SKM-1 (cell line): ENCODE measurements around the gene ZNF277.
"Not testable (repeated sequence)": the region's sequence is repeated elsewhere in the genome, so short reads cannot be mapped to it uniquely, and the experiment has no call there.

Experiments
- DNase-seq: peaks from one replicate; lab custom pipeline; 2025; ENCODE audit not compliant: unreplicated experiment; lab: John Stamatoyannopoulos, UW

ZNF277 gene

GRCh38 chr7:112207765-112208164 is 1.3 kb downstream of the ZNF277 start:
- no peak for DNase-seq

GRCh38 chr7:112211348-112211907 is 4.9 kb downstream of the ZNF277 start:
- no peak for DNase-seq

- DNase-seq, result no peak
Measured at GRCh38 chr7:112212571-112212970, 6.1 kb downstream of the ZNF277 start.

- no peak for DNase-seq
Measured at GRCh38 chr7:112213735-112214134, 7.2 kb downstream of the ZNF277 start.

- DNase-seq, result no peak
Measured at GRCh38 chr7:112214268-112214667, 7.8 kb downstream of the ZNF277 start.

- no peak for DNase-seq
Measured at GRCh38 chr7:112214883-112215282, 8.4 kb downstream of the ZNF277 start.

- DNase-seq, result no peak
Measured at GRCh38 chr7:112215787-112216186, 9.3 kb downstream of the ZNF277 start.

- DNase-seq, result no peak
Measured at GRCh38 chr7:112220877-112221434, 14.5 kb downstream of the ZNF277 start.

- no peak for DNase-seq
Measured at GRCh38 chr7:112223310-112223709, 16.8 kb downstream of the ZNF277 start.

GRCh38 chr7:112224186-112224585 is 17.7 kb downstream of the ZNF277 start:
- no peak for DNase-seq

- DNase-seq, result no peak
Measured at GRCh38 chr7:112225006-112225405, 18.5 kb downstream of the ZNF277 start.

- DNase-seq, result no peak
Measured at GRCh38 chr7:112226701-112227276, 20.3 kb downstream of the ZNF277 start.

- no peak for DNase-seq
Measured at GRCh38 chr7:112228632-112229031, 22.1 kb downstream of the ZNF277 start.

GRCh38 chr7:112232212-112232978 is 25.9 kb downstream of the ZNF277 start:
- no peak for DNase-seq

- no peak for DNase-seq
Measured at GRCh38 chr7:112233048-112233697, 26.7 kb downstream of the ZNF277 start.

GRCh38 chr7:112234147-112234546 is 27.7 kb downstream of the ZNF277 start:
- no peak for DNase-seq

- DNase-seq, result no peak
Measured at GRCh38 chr7:112236597-112236996, 30.1 kb downstream of the ZNF277 start.

- DNase-seq, result no peak
Measured at GRCh38 chr7:112238330-112238729, 31.8 kb downstream of the ZNF277 start.

- DNase-seq, result no peak
Measured at GRCh38 chr7:112238852-112239610, 32.5 kb downstream of the ZNF277 start.

- DNase-seq, result no peak
Measured at GRCh38 chr7:112248598-112248997, 42.1 kb downstream of the ZNF277 start.

GRCh38 chr7:112249967-112250366 is 43.5 kb downstream of the ZNF277 start:
- not testable (repeated sequence) for DNase-seq
